Nephron progenitor cell (in vitro differentiated cells): ENCODE data around the gene MGAT4B.

Source experiments
- DNase-seq: peaks from one replicate; pipeline ENCODE4 v3.0.0; 2021
- H3K27ac Mint-ChIP-seq: 2 replicates; pipeline ENCODE4 v1.8.0; 2021; ENCODE audit warnings: mild to moderate bottlenecking, moderate library complexity, mixed read lengths
- H3K27me3 Mint-ChIP-seq: 2 replicates; pipeline ENCODE4 v1.8.0; 2021; ENCODE audit warnings: mild to moderate bottlenecking, low read depth, mixed read lengths; ENCODE audit not compliant: poor library complexity
- H3K36me3 Mint-ChIP-seq: 2 replicates; pipeline ENCODE4 v1.8.0; 2021; ENCODE audit warnings: low read depth, mixed read lengths
- H3K4me1 Mint-ChIP-seq: 2 replicates; pipeline ENCODE4 v1.8.0; 2021; ENCODE audit warnings: mixed read lengths
- H3K4me3 Mint-ChIP-seq: 2 replicates; pipeline ENCODE4 v1.8.0; 2021; ENCODE audit warnings: mild to moderate bottlenecking, moderate library complexity, mixed read lengths
- H3K9me3 Mint-ChIP-seq: 2 replicates; pipeline ENCODE4 v1.8.0; 2021; ENCODE audit warnings: mild to moderate bottlenecking, moderate library complexity, mixed read lengths
- TF ChIP-seq, protein P1 (sequence below): fragments of 200-600 bp; sonication (generic); IDR thresholded peaks from 2 replicates; pipeline ENCODE4 v1.5.0; 2021; ENCODE audit warnings: antibody characterized with exemption

The MGAT4B gene

DNA sequence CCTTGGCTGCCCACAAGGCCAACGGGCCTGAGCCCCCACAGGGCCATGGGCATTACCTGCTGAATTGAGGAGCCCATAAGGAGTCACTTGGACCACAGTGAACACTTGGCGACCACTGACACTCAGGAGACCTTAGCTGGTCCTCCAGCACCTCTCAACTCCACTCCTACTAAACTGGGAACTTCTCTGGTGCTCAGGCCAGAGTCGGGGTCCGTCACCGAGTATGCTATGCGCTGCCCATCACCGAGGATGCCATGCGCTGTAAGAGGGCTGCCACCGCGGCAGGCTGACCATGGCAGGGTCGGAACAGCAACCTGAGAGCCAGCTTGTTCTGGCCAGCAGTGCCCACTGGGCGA, 13.4 kb upstream of the MGAT4B start:
- peaks cover 16% of the 10 kb centered on the region for H3K27me3 Mint-ChIP-seq
- H3K4me1 Mint-ChIP-seq: peaks cover 43% of the 10 kb centered on the region
- H3K9me3 Mint-ChIP-seq: no peaks in the 10 kb centered on the region
- peak overlapping the region; percentile 74 for H3K4me3 Mint-ChIP-seq
- no peak for DNase-seq
- H3K27ac Mint-ChIP-seq: peak overlapping the region; percentile 78
- peaks cover 14% of the 10 kb centered on the region for H3K36me3 Mint-ChIP-seq
- TF ChIP-seq, protein P1, sequence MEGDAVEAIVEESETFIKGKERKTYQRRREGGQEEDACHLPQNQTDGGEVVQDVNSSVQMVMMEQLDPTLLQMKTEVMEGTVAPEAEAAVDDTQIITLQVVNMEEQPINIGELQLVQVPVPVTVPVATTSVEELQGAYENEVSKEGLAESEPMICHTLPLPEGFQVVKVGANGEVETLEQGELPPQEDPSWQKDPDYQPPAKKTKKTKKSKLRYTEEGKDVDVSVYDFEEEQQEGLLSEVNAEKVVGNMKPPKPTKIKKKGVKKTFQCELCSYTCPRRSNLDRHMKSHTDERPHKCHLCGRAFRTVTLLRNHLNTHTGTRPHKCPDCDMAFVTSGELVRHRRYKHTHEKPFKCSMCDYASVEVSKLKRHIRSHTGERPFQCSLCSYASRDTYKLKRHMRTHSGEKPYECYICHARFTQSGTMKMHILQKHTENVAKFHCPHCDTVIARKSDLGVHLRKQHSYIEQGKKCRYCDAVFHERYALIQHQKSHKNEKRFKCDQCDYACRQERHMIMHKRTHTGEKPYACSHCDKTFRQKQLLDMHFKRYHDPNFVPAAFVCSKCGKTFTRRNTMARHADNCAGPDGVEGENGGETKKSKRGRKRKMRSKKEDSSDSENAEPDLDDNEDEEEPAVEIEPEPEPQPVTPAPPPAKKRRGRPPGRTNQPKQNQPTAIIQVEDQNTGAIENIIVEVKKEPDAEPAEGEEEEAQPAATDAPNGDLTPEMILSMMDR: no peak

DNA sequence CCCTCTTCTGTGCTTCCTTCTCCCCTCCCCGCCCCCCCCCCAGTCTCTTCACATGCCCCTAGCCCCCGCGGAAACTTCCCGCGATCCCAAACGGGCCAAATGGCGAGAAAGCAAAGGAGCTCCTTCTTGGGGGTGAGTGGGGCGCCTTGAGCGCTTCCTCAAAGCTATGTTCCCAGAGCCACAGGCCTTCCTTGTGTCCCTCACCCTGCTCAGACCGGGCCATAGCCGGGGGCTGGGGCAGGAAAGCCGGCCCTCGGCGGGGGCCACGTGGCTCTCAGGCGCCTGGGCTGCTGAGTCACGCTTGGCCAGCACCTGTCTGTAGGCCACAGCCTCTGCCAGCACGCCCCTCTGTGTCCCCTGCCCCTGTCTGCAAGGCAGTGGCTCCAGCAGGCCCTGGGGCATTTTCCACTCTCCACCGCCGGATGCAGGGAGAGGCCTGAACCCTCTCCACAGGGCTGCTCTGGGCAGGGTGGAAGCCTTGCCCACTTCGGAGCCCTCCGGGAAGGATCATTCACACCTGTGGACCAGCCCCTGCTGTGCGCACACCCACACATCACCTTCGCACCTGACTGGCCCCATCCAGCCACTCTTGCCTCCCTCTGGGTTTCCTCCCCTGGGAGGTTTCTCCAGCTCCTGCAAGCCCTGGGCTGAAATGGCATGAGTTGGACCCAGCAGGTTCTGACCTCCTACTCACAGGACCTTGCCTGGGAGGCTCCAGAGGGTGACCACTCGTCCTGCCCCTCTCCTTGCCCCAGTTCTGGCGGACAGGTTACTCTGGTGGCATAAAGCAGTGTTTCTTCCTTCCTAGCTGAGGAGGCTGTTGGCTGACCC, 12.8 kb upstream of the MGAT4B start:
- Mint-ChIP-seq H3K9me3 (no peaks in the 10 kb centered on the region), H3K36me3 (peaks cover 14% of the 10 kb centered on the region), H3K4me1 (peaks cover 43% of the 10 kb centered on the region), H3K27ac (peak overlapping the region; percentile 78), H3K27me3 (peaks cover 16% of the 10 kb centered on the region), H3K4me3 (peak overlapping the region; percentile 74)
- TF ChIP-seq, protein P1: no peak
- peak; percentile 52 for DNase-seq

DNA sequence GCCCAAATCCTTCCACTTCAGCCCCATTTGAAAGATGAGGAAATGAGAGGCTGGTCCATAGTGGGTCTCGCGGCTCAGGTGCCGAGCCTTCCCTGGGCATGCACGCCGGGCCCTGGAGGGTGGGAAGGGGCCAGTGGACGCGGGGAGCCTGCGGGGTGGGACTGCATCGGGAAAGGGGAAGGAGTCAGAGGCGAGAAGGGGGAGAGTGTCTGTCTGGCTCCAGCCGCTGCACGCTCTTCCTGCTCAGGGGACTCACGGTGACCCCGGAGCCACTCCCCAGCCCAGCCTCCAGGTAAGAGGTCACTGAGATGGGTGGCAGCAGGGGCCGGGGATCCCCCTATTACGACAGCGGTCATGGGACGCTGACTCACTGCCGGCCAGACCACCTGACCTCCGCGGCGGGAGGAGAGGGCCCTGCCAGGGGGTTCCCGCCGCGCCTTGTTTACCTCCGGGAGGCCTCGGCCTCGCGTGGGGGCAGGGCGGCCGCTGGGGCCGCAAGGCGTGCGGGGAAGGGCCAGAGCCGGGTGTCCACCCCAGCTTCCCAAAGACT, 12.2 kb upstream of the MGAT4B start:
- Mint-ChIP-seq H3K36me3 (peaks cover 18% of the 10 kb centered on the region), H3K27ac (no peak overlapping the region), H3K9me3 (no peaks in the 10 kb centered on the region), H3K4me3 (peak overlapping the region; percentile 34), H3K27me3 (peaks cover 16% of the 10 kb centered on the region), H3K4me1 (peaks cover 43% of the 10 kb centered on the region)
- TF ChIP-seq, protein P1: no peak
- peak; percentile 57 for DNase-seq

DNA sequence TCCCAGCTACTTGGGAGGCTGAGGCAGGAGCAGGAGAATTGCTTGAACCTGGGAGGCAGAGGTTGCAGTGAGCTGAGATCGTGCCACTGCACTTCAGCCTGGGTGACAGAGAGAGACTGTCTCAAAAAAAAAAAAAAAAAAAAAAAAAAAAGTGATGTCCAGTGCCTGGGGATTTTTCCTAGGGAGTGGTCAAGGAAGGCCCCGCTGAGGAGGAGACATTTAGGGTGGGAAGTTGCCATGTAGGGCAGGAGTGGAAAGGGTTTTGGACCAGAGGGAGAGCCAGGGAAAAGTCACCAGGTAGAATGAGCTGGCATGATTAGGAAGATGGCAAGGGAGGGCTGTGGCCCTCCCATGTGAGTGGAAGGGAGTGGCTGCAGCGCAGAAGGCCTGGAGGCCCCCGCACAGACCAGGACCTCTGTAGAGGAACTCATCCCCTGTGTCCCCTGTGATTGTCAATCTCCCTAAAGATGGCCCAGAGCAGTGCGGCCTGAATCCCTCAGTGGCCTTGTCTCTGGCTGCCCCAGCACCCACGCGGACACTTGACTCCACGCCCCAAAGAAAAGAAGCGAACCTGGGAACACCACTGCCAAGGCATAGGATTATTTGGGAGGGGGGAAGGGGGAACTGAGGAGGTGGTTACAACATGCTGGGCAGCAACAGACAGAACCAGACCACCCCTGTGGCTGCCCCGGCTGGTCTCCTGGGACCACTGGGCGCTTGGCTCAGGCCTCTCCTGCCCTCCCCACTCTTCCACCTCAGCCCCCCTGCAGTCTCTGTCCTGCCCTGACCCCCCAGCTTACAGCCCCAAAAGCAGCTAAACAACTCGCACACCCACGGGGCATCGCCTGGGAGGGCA, 11.5 kb upstream of the MGAT4B start:
- peak overlapping the region; percentile 81 for H3K27ac Mint-ChIP-seq
- H3K4me3 Mint-ChIP-seq: peak overlapping the region; percentile 68
- peaks cover 25% of the 10 kb centered on the region for H3K36me3 Mint-ChIP-seq
- H3K4me1 Mint-ChIP-seq: peaks cover 42% of the 10 kb centered on the region
- H3K27me3 Mint-ChIP-seq: peaks cover 16% of the 10 kb centered on the region
- TF ChIP-seq, protein P1: no peak
- no peak for DNase-seq
- H3K9me3 Mint-ChIP-seq: no peaks in the 10 kb centered on the region

DNA sequence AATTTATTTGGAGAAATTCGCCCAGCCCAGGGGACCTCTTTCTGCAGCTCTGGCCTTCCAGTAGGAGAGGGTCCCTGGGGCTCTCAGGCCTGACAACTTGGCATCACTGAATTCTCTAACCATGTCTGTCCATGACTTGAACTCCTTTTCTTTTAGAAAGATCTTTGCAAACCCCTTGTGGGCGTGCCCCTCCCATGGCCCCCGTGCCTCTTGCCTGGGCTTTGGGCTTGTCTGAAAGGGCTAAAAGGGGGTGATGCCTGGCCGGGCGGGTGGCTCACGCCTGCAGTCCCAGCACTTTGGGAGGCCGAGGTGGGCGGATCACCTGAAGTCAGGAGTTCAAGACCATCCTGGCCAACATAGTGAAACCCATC, 10.8 kb upstream of the MGAT4B start:
- Mint-ChIP-seq H3K27ac (no peak overlapping the region), H3K4me1 (peaks cover 36% of the 10 kb centered on the region), H3K27me3 (peaks cover 16% of the 10 kb centered on the region), H3K36me3 (peaks cover 31% of the 10 kb centered on the region), H3K9me3 (no peaks in the 10 kb centered on the region), H3K4me3 (peak overlapping the region; percentile 50)
- no peak for DNase-seq
- TF ChIP-seq, protein P1: no peak
